ENCODE results near the gene POLR2L.

The POLR2L gene

GRCh38 chr11:842370-843002 is at the start of gene POLR2L, which contains the start of gene TSPAN4:
Gene POLR2L (minus strand): TSS chr11:842529. CDS start chr11:842508, 21 bp downstream.
Gene TSPAN4 (plus strand): TSS chr11:842852. CDS start chr11:850305, 7,453 bp downstream.
- peak; percentile 98 for DNase-seq

- no peak for DNase-seq
Measured at GRCh38 chr11:890794-891540, 48.6 kb upstream of the POLR2L start.

- no peak for DNase-seq
Measured at GRCh38 chr11:889687-890475, 47.6 kb upstream of the POLR2L start.

- no peak for DNase-seq
Measured at GRCh38 chr11:889257-889656, 46.9 kb upstream of the POLR2L start.

- no peak for DNase-seq
Measured at GRCh38 chr11:888310-889212, 46.2 kb upstream of the POLR2L start.

- DNase-seq, result no peak
Measured at GRCh38 chr11:887589-887988, 45.3 kb upstream of the POLR2L start.

- no peak for DNase-seq
Measured at GRCh38 chr11:886568-886967, 44.2 kb upstream of the POLR2L start.

GRCh38 chr11:884578-885070 is 42.3 kb upstream of the POLR2L start:
- no peak for DNase-seq

- no peak for DNase-seq
Measured at GRCh38 chr11:883527-883926, 41.2 kb upstream of the POLR2L start.

GRCh38 chr11:882596-882995 is 40.3 kb upstream of the POLR2L start:
- no peak for DNase-seq

GRCh38 chr11:880447-880846 is 38.1 kb upstream of the POLR2L start:
- no peak for DNase-seq

- peak; percentile 70 for DNase-seq
Measured at GRCh38 chr11:877565-877964, 35.2 kb upstream of the POLR2L start.

- no peak for DNase-seq
Measured at GRCh38 chr11:876545-876944, 34.2 kb upstream of the POLR2L start.

- DNase-seq, result no peak
Measured at GRCh38 chr11:875769-876301, 33.5 kb upstream of the POLR2L start.

GRCh38 chr11:875203-875602 is 32.9 kb upstream of the POLR2L start:
- DNase-seq, result no peak

GRCh38 chr11:873706-874105 is 31.4 kb upstream of the POLR2L start:
- DNase-seq, result no peak

- DNase-seq, result no peak
Measured at GRCh38 chr11:872799-873198, 30.5 kb upstream of the POLR2L start.

- DNase-seq, result no peak
Measured at GRCh38 chr11:871472-871871, 29.1 kb upstream of the POLR2L start.

GRCh38 chr11:870418-870817 is 28.1 kb upstream of the POLR2L start:
- no peak for DNase-seq

- peak; percentile 56 for DNase-seq
Measured at GRCh38 chr11:870127-870413, 27.7 kb upstream of the POLR2L start.

- no peak for DNase-seq
Measured at GRCh38 chr11:869399-870126, 27.2 kb upstream of the POLR2L start.

- no peak for DNase-seq
Measured at GRCh38 chr11:868802-869201, 26.5 kb upstream of the POLR2L start.

Measured in DMS53 (cell line).